Right cardiac atrium (tissue), 5 donors: ENCODE results near the gene MTG1. TPM values are rescaled to one million over a fixed set of nuclear protein-coding genes. Genes with fewer than 3 reads are reported as not detected.
A peak's percentile ranks its signal among the peaks of the same experiment; 100 is the strongest.

Source experiments
- ATAC-seq, 2 donors: fragments of 200-7000 bp; cut with Tn5 transposase; one replicate each; pipeline versions ENCODE4 v1.8.0 to v1.9.1; 2020; ENCODE audit warnings: moderate library complexity in 2 of 2, mild to moderate bottlenecking in 1 of 2
- DNase-seq, 3 donors: peaks; one replicate each; pipeline ENCODE4 v3.0.0-alpha.2; 2020
- H3K27ac ChIP-seq: one replicate; pipeline ENCODE4 v1.5.1; 2013; ENCODE audit warnings: mild to moderate bottlenecking, low read length, control low read depth, moderate library complexity
- H3K27me3 ChIP-seq: one replicate; pipeline ENCODE4 v1.6.1; 2013; ENCODE audit not compliant: control insufficient read depth, insufficient read depth
- H3K4me1 ChIP-seq: one replicate; pipeline ENCODE4 v1.6.1; 2013; ENCODE audit warnings: low read length; ENCODE audit not compliant: control insufficient read depth, insufficient read depth
- H3K4me3 ChIP-seq: one replicate; pipeline ENCODE4 v1.5.1; 2013; ENCODE audit warnings: low read length, control low read depth
- H3K9me3 ChIP-seq: one replicate; pipeline ENCODE4 v1.6.1; 2013; ENCODE audit warnings: low read length; ENCODE audit not compliant: control insufficient read depth
- WGBS: extraction: QIAGEN DNeasy Blood & Tissue Kit; methylation state at CpG from one replicate; pipeline ENCODE4 v1.1.7; 2013; 5-methylcytosine and 5-hydroxymethylcytosine counted together
- intact Hi-C, 4 donors: fragments of 100-400 bp; cut with DNase I; formaldehyde crosslinking; loops; one replicate each; pipeline versions ENCODE4 v1.11.0 to v1.14.0; 2022 to 2023
- polyA plus RNA-seq: library from polyadenylated mRNA; stranded (reverse); fragments of 200-250 nt; gene quantifications from one replicate; pipeline ENCODE4 v1.2.3, GENCODE V29; 2013
- total RNA-seq, 4 donors: library from RNA; stranded (reverse); fragmentation: NEBNext Ultra II Directional; extraction: Animal tissue kit (Norgen Biotek cat#: 25700); gene quantifications; one replicate each; pipeline ENCODE4 v1.2.1, GENCODE V29; 2021
- donor health status: healthy with polysubstance abuse.
- donor health status: DM: no; HTN: yes; CAD: no.
- donor health status: DM: no; HTN: no; CAD: no.
- donor health status: DM: no; HTN: yes; CAD: no; lungs with severe emphysema.
- donor health status: DM: yes; HTN: yes; CAD: no.

Gene MTG1
- total and polyA plus RNA-seq, 5 donors: 17.2 to 25.3 (median 21.4) TPM

DNA sequence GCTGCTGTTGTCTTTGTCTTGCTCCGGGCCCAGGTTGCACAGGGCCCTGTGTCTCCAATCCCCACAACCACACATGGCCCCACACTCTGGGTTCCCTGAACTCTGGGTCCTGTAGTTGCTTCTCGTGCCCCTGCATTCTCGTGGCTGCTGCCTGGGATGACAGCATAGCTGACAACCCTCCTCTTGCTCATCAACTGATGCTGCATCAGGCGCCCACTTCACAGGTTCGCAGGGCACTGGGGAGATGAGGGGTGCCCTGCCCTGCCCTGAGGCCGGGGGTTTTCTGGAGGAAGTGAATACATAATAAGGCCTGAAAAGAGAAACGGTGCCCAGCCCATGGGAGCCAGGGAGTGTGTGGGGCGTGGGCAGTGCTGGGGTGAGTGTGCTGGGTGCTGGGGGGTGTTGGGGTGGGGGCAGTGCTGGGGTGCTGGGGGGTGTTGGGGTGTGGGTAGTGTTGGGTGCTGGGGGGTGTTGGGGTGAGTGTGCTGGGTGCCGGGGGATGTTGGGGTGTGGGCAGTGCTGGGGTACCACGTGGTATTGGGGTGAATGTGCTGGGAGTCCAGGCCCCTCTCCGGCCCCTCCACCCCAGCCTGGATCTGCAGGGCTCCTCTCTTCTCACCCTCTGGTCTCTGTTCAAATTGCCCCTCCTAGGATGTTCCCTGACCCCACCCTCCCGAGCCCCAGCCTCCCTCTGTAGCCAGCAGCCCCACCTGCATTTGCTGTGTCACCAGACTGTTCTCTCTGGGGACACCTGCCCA is 2.0 kb upstream of the MTG1 start:
- intact Hi-C loops: no loop called here

DNA sequence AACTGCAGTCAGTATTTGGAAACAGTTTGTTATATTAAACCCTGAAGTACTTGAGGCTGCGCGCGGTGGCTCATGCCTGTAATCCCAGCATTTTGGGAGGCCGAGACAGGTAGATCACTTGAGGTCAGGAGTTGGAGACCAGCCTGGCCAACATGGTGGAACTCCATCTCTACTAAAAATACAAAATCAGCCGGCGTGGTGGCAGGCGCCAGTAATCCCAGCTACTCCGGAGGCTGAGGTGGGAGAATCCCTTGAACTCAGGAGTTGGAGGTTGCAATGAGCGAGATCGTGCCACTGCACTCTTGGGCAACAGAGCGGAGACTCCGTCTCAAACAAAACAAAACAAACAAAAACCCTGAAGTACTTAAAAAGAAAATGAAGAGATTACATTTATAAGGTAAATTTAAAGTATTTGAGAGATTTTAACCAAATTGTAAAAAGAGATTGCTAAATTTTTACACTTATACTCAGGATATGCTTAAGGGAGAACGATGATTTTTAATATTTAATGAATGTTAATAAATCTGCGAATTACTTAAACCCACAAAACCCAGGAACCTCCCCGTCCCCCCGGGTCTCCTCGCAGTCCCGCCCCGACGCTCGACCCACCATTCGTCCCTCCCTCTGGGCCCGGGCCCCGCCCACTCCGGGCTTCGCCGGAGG is 425 bp upstream of the MTG1 start:
- intact Hi-C loops: no loop called here
- Histone ChIP-seq H3K9me3 (no peaks in the 10 kb centered on the region), H3K27me3 (no peaks in the 10 kb centered on the region), H3K4me3 (peak overlapping the region; percentile 60), H3K27ac (no peak overlapping the region), H3K4me1 (no peaks in the 10 kb centered on the region)
- WGBS: 34% methylated on average over 27 of the region's 27 CpGs
- ATAC-seq (no peak), DNase-seq (peak in 2 of 3 donors; percentile 35 to 46)

More for the DNA sequence above, 2.0 kb upstream of the MTG1 start:
- no peaks in the 10 kb centered on the region for H3K4me1 ChIP-seq
- WGBS: 89% methylated on average over 12 of the region's 12 CpGs
- DNase-seq: peak in 2 of 3 donors; percentile 38 to 40
- H3K4me3 ChIP-seq: no peak overlapping the region
- H3K27ac ChIP-seq: no peak overlapping the region
- H3K27me3 ChIP-seq: no peaks in the 10 kb centered on the region
- ATAC-seq: no peak
- H3K9me3 ChIP-seq: no peaks in the 10 kb centered on the region

DNA sequence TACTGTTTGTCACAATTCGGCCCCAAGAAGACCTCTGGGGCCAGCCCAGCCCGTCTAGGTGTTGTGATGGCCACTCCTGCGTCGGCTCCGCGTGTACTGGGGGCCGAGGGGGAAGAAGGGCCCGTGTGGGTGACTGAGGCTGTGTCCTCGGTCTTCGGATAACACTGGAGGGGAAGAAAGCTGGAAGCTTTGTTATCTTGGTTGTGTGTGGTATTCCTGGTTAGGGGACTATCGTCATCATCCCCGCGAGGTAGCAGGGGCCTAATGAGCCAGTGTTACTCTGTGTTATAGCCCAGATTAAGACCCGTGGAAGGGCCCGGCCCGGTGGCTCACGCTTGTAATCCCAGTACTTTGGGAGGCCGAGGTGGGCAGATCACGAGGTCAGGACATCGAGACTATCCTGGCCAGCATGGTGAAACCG is 854 bp downstream of the MTG1 start:
- peak in 2 of 3 donors; percentile 22 to 43 for DNase-seq
- Histone ChIP-seq H3K27ac (no peak overlapping the region), H3K27me3 (no peaks in the 10 kb centered on the region), H3K4me3 (peak overlapping the region; percentile 60), H3K9me3 (no peaks in the 10 kb centered on the region), H3K4me1 (no peaks in the 10 kb centered on the region)
- ATAC-seq: peak in 1 of 2 donors; percentile 10
- WGBS: 30% methylated on average over 21 of the region's 21 CpGs
- intact Hi-C loops: no loop called here

DNA sequence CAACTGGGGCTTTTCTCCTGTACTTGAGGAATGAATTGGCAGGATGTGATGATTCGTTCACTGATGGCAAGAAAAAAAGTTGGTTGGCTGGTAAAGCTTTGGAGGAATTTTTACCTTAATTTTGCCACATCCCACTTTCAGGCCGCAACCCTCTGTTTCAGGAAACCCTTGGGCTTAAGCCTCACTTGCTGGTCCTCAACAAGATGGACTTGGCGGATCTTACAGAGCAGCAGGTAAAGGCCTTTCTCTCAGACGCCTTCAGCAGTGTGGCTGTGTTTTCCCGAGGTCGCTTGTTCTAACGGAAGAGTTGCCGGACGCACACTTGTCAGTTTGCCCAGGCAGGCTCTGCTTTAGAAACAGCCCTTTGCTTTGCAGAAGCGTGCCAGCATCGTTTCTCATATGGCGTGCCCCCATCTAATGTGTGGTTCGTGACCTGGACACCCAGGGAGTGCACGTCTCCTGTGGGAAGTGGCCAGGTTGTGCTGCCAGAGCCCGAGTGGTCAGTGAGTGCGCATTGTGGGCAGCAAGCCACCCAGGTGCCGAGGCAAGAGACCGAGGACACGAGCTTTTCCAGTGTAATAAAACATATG is 2.2 kb downstream of the MTG1 start:
- no peak overlapping the region for H3K4me3 ChIP-seq
- no peaks in the 10 kb centered on the region for H3K27me3 ChIP-seq
- H3K4me1 ChIP-seq: no peaks in the 10 kb centered on the region
- DNase-seq: peak in 1 of 3 donors; percentile 22
- 93% methylated on average over 19 of the region's 19 CpGs for WGBS
- ATAC-seq: no peak
- no peak overlapping the region for H3K27ac ChIP-seq
- H3K9me3 ChIP-seq: no peaks in the 10 kb centered on the region
- intact Hi-C loops: no loop called here

DNA sequence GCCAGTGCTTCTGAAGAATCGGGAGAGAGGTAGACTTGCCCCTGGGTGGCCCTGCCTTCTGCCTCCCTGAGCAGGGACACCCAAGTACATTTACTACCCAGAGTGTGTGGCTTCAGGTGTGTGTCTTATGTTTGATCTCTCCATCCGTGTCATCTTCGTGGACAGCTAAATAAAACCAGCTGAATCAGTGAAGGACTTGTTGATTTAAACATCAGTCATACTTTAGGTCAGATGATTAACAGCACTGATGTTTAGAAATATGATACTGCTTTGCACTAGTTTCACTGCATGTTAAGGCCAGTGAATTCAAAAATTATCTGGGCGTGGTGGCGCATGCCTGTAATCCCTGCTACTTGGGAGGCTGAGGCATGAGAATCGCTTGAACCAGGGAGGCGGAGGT is 4.0 kb downstream of the MTG1 start:
- H3K27ac ChIP-seq: no peak overlapping the region
- no peaks in the 10 kb centered on the region for H3K9me3 ChIP-seq
- no peak overlapping the region for H3K4me3 ChIP-seq
- WGBS: 98% methylated on average over 7 of the region's 7 CpGs
- ATAC-seq (no peak), DNase-seq (peak in 1 of 3 donors; percentile 26)
- intact Hi-C loops: no loop called here
- no peaks in the 10 kb centered on the region for H3K27me3 ChIP-seq
- no peaks in the 10 kb centered on the region for H3K4me1 ChIP-seq

DNA sequence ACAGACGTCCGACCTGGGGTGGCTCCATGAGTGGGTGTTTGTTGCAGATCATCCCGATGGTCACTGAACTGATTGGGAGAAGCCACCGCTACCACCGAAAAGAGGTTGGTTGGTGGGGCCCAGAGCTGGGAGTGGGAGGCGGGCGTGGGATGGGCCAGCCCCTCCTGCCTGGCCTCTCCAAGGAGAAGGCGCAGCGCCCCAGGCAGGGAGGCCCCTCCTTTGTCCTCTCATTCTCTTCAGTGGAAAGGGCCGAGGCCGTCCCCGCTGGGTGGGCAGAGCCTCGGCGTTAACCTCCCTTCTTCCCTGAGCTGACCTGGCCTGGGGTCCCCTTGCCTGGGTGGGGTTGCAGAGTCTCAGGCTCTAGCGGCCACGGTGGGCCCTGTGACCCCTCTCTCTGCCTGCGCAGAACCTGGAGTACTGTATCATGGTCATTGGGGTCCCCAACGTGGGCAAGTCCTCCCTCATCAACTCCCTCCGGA is 5.2 kb downstream of the MTG1 start:
- 95% methylated on average over 19 of the region's 19 CpGs for WGBS
- intact Hi-C loops: no loop called here
- DNase-seq: peak in 1 of 3 donors; percentile 34

DNA sequence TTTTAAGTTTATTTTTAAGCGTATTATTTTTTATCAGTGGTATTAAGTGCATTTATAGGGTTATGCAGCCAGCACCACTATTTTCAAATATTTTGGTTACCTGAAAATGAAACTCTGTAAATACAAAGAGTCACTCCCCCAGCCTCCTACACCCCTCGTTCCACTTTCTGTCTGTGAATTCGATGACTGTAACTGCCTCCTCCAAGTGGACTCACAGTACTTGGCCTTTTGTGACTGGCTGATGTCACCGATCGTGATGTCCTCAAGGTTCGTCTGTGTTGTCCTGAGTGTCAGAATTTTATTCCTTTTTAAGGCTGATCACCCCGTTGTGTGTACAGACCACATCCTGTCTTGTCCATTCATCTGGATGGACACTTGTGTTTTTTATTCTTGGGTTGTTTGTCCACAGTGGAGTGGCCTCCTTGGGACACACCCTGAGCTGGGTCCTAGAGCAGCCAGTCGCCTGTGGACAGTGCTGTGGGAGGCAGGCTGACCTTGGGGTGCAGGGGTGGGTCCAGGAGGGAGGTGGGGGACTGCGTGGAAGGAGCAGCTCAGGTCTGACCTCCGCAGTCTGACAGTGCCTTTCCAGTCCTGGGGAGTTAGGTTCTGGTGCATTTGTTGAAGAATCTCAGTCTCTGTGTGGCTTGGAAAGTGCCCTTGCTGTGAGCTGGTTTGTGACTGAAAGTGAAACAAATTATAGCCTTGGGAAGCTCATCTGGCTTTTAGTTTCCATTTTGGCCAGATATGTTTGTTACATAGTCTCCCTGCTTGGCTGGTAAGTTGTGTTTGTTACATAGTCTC is 6.9 kb downstream of the MTG1 start:
- H3K27ac ChIP-seq: no peak overlapping the region
- no peaks in the 10 kb centered on the region for H3K27me3 ChIP-seq
- peak in 2 of 3 donors; percentile 7 to 31 for DNase-seq
- 86% methylated on average over 10 of the region's 10 CpGs for WGBS
- ATAC-seq: no peak
- no peak overlapping the region for H3K4me3 ChIP-seq
- H3K4me1 ChIP-seq: no peaks in the 10 kb centered on the region
- intact Hi-C loops: no loop called here
- no peaks in the 10 kb centered on the region for H3K9me3 ChIP-seq

More for the DNA sequence above, 5.2 kb downstream of the MTG1 start:
- no peaks in the 10 kb centered on the region for H3K9me3 ChIP-seq
- ATAC-seq: no peak
- H3K27me3 ChIP-seq: no peaks in the 10 kb centered on the region
- no peak overlapping the region for H3K27ac ChIP-seq
- no peaks in the 10 kb centered on the region for H3K4me1 ChIP-seq
- H3K4me3 ChIP-seq: no peak overlapping the region

DNA sequence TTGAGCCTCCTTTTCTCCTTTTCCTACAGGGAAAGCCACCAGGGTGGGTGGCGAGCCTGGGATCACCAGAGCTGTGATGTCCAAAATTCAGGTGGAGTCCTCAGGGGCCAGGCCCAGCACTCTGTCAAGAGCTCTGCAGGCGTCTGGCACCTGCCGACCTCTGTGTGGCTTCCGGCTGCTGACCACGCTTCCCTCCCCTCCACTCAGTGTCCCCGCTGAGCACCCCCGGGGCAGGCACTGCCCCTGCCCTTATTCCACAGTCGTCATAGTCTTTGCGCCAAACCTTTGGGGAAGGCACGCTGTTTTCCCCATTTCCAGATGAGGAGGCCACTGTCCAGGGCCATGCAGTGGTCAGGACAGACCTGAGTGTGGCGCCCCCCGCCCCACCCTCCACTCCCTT is 7.5 kb downstream of the MTG1 start:
- WGBS: 93% methylated on average over 12 of the region's 12 CpGs
- Histone ChIP-seq H3K9me3 (no peaks in the 10 kb centered on the region), H3K4me3 (no peak overlapping the region), H3K27ac (no peak overlapping the region), H3K27me3 (no peaks in the 10 kb centered on the region), H3K4me1 (no peaks in the 10 kb centered on the region)
- intact Hi-C loops: no loop called here
- DNase-seq (peak in 2 of 3 donors; percentile 13 to 35), ATAC-seq (peak in 1 of 2 donors; percentile 31)

DNA sequence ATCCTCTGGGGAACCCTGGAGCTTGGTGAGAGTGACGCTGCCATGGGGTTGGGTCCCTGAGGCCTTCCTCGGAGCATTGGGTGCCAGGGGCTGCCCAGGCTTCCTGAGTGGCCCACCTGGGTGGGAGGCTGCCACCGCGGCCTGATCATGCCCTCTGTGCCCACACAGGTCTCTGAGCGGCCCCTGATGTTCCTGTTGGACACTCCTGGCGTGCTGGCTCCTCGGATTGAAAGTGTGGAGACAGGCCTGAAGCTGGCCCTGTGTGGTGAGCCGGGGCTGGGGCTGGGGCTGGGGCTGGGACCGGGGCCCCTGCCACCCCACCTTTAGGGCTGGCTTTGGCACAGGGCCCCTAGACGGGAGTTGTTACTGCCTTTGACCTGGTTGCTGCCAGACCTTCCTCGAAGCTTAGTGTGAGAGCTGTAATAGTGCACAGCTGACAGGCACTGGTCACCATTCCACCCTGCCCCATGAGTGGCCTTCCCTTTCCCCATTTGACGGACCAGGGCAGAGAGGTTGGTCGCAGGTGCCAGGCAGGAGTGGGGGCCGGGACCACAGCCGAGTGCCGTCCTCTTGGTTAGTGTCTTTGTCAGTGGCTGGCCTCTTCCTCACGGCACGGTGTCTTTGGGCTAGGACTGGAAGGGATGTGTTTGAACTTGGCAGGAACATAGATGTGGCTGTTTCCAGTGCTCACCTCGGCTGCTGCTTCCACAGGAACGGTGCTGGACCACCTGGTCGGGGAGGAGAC is 8.2 kb downstream of the MTG1 start:
- no peaks in the 10 kb centered on the region for H3K27me3 ChIP-seq
- ATAC-seq (peak in 1 of 2 donors; percentile 32), DNase-seq (peak in 1 of 3 donors; percentile 47)
- no peaks in the 10 kb centered on the region for H3K9me3 ChIP-seq
- no peak overlapping the region for H3K4me3 ChIP-seq
- intact Hi-C loops: no loop called here
- no peak overlapping the region for H3K27ac ChIP-seq
- H3K4me1 ChIP-seq: no peaks in the 10 kb centered on the region
- WGBS: 96% methylated on average over 21 of the region's 21 CpGs

DNA sequence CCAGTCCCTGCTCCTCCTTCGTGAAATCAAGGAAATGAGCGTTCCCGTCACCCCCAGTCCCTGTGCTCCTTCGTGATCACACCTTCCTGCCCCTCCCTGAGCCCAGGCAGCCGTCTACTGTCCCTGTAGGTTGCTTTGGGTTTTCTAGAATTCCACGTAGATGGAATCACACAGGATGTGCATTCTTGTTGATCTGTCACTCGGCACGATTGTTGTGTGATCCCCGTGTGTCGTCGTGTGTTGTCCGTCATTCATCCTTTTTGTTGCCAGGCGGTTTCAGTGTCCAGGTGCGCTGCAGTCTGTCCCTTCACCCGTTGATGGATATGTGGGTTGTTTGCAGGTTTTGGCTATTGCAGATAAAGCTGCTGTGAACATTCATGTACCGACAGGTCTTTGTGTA is 9.4 kb downstream of the MTG1 start:
- Histone ChIP-seq H3K27ac (no peak overlapping the region), H3K9me3 (no peaks in the 10 kb centered on the region), H3K4me3 (no peak overlapping the region), H3K27me3 (no peaks in the 10 kb centered on the region), H3K4me1 (no peaks in the 10 kb centered on the region)
- ATAC-seq: no peak
- intact Hi-C loops: no loop called here
- peak in 1 of 3 donors; percentile 20 for DNase-seq
- 85% methylated on average over 16 of the region's 16 CpGs for WGBS
